ENCODE results near the gene ADAMTSL3.
"Not testable (repeated sequence)": the region's sequence is repeated elsewhere in the genome, so short reads cannot be mapped to it uniquely, and the experiment has no call there.

The ADAMTSL3 gene

DNA sequence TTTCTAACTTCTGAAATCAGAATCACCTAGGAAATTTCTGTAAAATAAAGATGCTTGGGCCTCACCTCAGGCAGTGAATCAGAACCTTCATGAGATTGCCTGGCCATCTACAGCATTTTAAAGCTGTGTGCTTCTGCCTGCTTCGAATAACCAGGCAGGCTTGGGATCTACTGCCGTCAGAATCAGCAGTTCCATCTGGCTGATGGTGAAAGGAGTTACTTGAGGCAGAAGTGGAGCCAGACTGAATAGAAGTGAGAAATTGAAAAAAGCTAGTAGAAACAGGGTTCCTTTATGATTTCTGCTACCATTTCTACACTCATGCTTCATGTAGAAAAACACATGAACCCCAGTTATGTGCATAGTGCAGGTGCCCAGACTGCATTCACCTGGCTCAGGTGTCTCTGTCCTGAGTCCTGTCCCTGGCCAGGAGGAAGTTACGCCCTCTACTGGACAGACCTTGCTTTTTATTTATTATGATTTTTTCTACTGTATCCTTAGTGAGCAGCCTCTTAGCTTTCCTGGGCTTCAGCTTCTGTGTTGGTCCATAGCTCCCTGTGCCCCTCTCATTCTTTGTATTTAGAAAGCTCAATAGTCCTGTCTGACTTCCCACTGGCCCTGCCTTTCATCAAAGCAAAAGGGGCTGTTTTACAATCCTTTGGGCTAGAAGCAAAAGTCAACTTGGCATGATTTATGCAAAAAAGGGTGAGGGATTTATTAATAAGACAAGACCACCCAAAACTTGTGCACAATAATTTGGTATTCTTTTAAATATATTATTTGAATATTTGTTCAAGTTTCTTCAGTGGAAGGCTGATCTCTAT, 380.9 kb downstream of the ADAMTSL3 start:
- no peak for DNase-seq (ENCODE audit: low read depth)

GRCh38 chr15:84035399-84035766, 381.5 kb downstream of the ADAMTSL3 start:
- no peak for DNase-seq (ENCODE audit: low read depth)

DNA sequence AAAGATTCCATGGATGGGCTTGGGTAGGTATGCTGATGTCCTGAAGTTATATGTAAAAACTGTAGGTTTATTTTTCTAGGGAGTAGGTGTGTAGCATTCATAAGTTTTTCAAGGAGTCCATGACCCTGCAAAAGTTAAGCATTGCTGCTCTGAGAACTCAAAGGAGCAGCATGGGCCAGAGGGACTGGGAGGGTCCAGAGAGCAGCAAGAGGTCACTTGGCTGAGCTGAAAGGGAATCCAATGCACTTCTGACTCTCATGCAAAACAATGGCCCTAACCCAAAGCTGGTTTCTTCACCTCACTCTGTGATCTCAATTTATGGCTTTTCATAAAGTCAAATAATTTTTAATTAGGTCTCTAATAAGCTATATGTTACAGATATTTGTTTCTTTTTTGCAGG, 383.4 kb downstream of the ADAMTSL3 start:
- DNase-seq (ENCODE audit: low read depth), result no peak

GRCh38 chr15:84042434-84043056, 388.6 kb downstream of the ADAMTSL3 start:
- not testable (repeated sequence) for DNase-seq (ENCODE audit: low read depth)

DNA sequence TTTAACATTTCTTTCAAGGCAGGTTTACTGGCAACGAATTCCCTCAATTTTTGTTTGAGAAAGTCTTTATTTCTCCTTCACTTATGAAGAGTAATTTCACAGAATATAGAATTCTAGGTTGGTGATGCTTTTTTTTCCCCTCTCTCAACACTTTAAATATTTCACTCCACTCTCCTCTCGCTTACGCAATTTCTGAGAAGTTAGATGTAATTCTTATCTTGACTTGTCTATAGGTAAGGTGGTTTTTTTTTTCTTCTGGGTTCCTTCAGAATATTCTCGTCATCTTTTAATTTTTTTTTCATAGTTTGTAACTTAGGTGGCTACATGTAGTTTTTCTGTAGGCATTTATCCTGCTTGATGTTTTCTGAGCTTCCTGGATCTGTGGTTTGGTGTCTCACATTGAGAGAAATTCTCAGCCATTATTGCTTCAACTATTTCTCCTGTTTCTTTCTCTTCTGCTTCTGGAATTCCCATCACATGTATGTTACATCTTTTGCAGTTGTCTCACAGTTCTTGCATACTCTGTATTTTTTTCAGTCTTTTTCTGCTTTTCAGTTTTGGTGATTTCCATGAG, 392.2 kb downstream of the ADAMTSL3 start:
- DNase-seq (ENCODE audit: low read depth), result no peak

- not testable (repeated sequence) for DNase-seq (ENCODE audit: low read depth)
Observed at GRCh38 chr15:84049480-84049879, 395.6 kb downstream of the ADAMTSL3 start.

DNA sequence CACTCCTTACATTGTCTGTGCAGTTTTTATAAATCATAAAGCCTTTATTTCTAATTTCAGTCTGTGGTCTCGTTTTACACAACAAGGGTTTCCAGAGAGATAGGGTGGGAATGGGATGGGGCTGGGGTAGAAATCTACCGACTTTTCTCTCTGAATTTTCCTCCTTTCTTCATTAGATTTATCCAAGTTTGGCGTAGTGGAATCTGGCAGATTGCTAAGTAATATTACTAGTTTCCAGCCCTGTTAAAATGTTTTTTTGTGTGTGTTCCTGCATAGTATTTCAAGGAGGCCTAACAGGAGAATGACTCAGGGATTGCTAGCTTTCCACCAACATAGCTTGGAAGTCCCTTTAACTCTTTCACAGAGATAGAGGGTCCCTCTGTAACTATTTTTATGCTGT, 396.2 kb downstream of the ADAMTSL3 start:
- DNase-seq (ENCODE audit: low read depth), result no peak

- DNase-seq (ENCODE audit: low read depth), result not testable (repeated sequence)
Observed at GRCh38 chr15:84051146-84051545, 397.2 kb downstream of the ADAMTSL3 start.

DNA sequence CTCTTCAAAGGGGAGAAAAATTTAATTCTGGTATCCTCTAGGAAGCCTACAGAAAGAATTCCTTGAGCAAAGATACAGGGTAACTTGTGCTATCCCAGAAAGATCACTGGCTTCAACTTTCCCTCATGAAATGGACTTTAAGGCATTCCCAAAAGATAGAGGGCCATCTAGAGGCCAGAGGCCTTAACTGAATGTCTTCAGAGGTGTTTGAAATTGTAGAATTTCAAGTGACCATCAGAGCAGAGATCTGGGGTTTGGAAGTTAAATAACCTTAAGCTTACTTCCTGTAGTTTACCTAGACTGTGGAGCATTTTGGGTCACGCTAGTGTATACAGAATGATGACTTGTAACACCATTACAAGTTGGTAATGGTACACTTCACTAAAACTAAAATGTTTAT, 400.6 kb downstream of the ADAMTSL3 start:
- not testable (repeated sequence) for DNase-seq (ENCODE audit: low read depth)

DNA sequence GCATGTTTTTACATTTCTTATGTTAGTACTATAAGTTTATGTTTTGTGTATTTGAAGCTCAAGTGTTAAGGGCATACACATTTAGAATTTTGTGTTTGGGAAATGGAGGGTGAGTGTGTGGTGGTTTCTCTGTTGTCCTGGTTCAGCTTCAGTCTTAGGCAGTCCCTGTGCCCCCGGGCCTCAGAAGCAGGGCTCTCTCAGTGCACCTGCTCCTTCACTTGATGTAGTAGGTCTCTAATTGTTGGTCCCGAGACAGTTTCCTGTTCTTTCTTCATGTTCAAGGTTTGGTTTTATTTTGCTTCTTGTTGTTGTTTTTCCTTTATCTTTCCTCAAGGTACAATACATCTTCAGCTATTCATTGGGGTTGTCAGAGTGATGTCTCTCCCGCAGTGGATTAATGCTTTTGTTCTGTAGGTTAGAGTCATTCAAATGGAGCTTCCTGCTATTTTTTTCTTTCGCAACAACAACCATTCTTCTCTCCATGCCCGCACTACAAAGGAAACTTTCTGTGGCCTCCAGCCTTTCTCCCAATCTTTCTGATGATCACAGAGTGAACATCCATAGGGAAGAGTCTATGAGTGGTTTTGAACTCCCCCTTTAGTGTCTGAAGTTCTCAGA, 403.9 kb downstream of the ADAMTSL3 start:
- no peak for DNase-seq (ENCODE audit: low read depth)

DNA sequence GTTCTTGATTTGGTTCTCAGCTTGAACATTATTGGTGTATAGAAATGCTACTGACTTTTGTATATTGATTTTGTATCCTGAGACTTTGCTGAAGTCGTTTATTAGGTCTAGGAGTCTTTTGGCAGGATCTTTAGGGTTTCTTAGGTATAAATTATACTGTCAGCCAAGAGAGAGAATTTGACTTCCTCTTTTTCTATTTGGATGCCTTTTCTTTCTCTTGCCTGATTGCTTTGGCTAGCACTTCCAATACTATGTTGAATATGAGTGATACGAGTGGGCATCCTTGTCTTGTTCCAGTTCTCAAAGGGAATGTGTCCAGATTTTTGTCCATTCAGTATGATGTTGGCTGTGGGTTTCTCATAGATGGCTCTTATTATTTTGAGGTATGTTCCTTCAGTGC, 409.8 kb downstream of the ADAMTSL3 start:
- not testable (repeated sequence) for DNase-seq (ENCODE audit: low read depth)

DNA sequence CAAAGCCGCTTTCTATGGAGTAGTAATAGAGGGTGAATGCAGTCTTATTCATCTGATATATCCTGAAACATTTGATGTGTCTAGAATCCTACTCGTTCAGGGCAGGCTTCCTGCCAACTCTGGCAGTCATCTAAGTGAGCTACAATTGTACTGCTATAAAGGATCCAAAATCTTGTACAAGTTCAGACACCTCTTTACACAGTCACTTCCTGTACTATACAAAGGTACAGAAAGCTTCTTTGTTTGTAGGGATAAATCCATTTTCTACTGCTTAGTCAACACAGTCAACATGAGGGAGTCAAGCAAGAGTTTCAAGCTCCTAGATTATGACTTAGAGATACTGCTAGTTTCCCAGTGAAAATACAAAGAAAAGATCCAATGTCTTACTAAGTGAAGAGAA, 414.8 kb downstream of the ADAMTSL3 start:
- not testable (repeated sequence) for DNase-seq (ENCODE audit: low read depth)

- DNase-seq (ENCODE audit: low read depth), result not testable (repeated sequence)
Observed at GRCh38 chr15:84078038-84078437, 424.1 kb downstream of the ADAMTSL3 start.

- not testable (repeated sequence) for DNase-seq (ENCODE audit: low read depth)
Observed at GRCh38 chr15:84079325-84079884, 425.5 kb downstream of the ADAMTSL3 start.

- no peak for DNase-seq (ENCODE audit: low read depth)
Observed at GRCh38 chr15:84079885-84080777, 426.2 kb downstream of the ADAMTSL3 start.

GRCh38 chr15:84080778-84081084, 426.8 kb downstream of the ADAMTSL3 start:
- not testable (repeated sequence) for DNase-seq (ENCODE audit: low read depth)

- no peak for DNase-seq (ENCODE audit: low read depth)
Observed at GRCh38 chr15:84081391-84082168, 427.7 kb downstream of the ADAMTSL3 start.

DNA sequence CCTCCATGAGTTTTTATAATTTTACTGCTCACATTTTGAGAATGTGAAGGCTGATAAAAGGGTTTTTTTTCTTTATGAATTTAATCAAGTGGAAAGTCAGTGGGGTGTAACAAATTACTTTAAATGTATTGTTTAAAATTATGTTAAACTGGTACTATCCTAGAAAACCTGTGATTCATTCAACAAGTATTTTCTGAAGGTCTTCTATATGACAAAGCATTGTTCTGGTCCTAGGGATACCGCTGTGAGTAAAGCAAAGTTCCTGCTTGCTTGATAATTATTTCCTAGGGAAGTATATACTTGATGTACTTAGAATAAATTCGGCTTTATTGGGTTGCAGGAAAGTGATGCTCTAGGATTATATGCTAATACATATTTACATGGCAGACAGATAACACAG, 428.8 kb downstream of the ADAMTSL3 start:
- no peak for DNase-seq (ENCODE audit: low read depth)

GRCh38 chr15:84086071-84086470, 432.1 kb downstream of the ADAMTSL3 start:
- DNase-seq (ENCODE audit: low read depth), result not testable (repeated sequence)
